Vagina (tissue), 2 donors: Measurements from ENCODE around the gene PPP2R5D. TPM values are rescaled to one million over a fixed set of nuclear protein-coding genes. Genes with fewer than 3 reads are reported as not detected.
"Not testable (repeated sequence)": the region's sequence is repeated elsewhere in the genome, so short reads cannot be mapped to it uniquely, and the experiment has no call there.

Experiments
- DNase-seq, 2 donors: peaks; one replicate each; pipeline ENCODE4 v3.0.0-alpha.2; 2017; ENCODE audit errors: extremely low spot score in 2 of 2
- H3K27ac ChIP-seq: fragments of 200-600 bp; sonication (generic); one replicate; pipeline ENCODE4 v1.5.1; 2019
- H3K27me3 ChIP-seq: fragments of 200-600 bp; sonication (generic); one replicate; pipeline ENCODE4 v1.5.1; 2019
- H3K36me3 ChIP-seq, 2 donors: fragments of 200-600 bp; sonication (generic); one replicate each; pipeline ENCODE4 v1.5.1; 2017 to 2019
- H3K4me1 ChIP-seq: fragments of 200-600 bp; sonication (generic); one replicate; pipeline ENCODE4 v1.5.1; 2019
- H3K4me3 ChIP-seq, 2 donors: fragments of 200-600 bp; sonication (generic); 1 replicate in 1 of 2; 2 replicates in 1 of 2; pipeline ENCODE4 v1.5.1; 2016 to 2019
- H3K9me3 ChIP-seq: fragments of 200-600 bp; sonication (generic); one replicate; pipeline ENCODE4 v1.5.1; 2019
- POLR2A ChIP-seq, 2 donors: fragments of 450-650 bp; IDR thresholded peaks; one replicate each; pipeline ENCODE4 v1.6.1; 2017; ENCODE audit warnings: antibody characterized with exemption in 2 of 2, mild to moderate bottlenecking in 2 of 2, moderate library complexity in 2 of 2
- POLR2AphosphoS5 ChIP-seq, 2 donors: sonication (generic); formaldehyde crosslinking; IDR thresholded peaks; one replicate each; pipeline ENCODE4 v1.9.0; 2017; ENCODE audit warnings: antibody characterized with exemption in 2 of 2, mild to moderate bottlenecking in 2 of 2, low read depth in 1 of 2; ENCODE audit not compliant: insufficient read depth in 1 of 2
- intact Hi-C: fragments of 100-400 bp; cut with DNase I; formaldehyde crosslinking; loops from one replicate; pipeline ENCODE4 v1.15.1; 2023
- total RNA-seq: library from RNA; depleted of rRNA; stranded (reverse); fragments of >200 nt; gene quantifications from one replicate; pipeline ENCODE4 v1.2.3, GENCODE V29; 2016
- TF ChIP-seq, protein P1 (sequence below), 3 experiments: fragments of 450-650 bp in 2 of 3; fragments of 200-600 bp in 1 of 3; sonication (generic) in 1 of 3; IDR thresholded peaks; one replicate each; pipeline ENCODE4 v1.5.1; 2017 to 2019; ENCODE audit warnings: antibody characterized with exemption in 3 of 3, mild to moderate bottlenecking in 2 of 3, moderate library complexity in 2 of 3

PPP2R5D gene
- total RNA-seq, 1 donor from 2014 or later, result 26.3 TPM

DNA sequence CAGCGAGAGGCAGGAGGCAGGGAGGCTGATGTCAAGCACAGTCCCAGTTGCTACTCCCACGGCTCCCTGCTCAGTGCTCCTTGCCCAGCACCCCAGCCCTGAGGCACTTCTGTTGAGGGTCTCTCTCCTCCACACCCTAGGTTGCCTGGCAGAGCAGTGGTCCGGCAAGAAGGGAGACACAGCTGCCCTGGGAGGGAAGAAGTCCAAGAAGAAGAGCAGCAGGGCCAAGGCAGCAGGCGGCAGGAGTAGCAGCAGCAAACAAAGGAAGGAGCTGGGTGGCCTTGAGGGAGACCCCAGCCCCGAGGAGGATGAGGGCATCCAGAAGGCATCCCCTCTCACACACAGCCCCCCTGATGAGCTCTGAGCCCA is 46.0 kb upstream of the PPP2R5D start:
- TF ChIP-seq, protein P1, sequence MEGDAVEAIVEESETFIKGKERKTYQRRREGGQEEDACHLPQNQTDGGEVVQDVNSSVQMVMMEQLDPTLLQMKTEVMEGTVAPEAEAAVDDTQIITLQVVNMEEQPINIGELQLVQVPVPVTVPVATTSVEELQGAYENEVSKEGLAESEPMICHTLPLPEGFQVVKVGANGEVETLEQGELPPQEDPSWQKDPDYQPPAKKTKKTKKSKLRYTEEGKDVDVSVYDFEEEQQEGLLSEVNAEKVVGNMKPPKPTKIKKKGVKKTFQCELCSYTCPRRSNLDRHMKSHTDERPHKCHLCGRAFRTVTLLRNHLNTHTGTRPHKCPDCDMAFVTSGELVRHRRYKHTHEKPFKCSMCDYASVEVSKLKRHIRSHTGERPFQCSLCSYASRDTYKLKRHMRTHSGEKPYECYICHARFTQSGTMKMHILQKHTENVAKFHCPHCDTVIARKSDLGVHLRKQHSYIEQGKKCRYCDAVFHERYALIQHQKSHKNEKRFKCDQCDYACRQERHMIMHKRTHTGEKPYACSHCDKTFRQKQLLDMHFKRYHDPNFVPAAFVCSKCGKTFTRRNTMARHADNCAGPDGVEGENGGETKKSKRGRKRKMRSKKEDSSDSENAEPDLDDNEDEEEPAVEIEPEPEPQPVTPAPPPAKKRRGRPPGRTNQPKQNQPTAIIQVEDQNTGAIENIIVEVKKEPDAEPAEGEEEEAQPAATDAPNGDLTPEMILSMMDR (IDR thresholded peaks at IDR 0.05), result no peak
- TF ChIP-seq POLR2A (IDR thresholded peaks at IDR 0.05) (no peak), POLR2AphosphoS5 (IDR thresholded peaks at IDR 0.05; ENCODE audit: insufficient read depth in 1 of 2, low read depth in 1 of 2) (no peak)
- Histone ChIP-seq H3K27me3 (no peaks in the 10 kb centered on the region), H3K4me1 (peaks cover 3% of the 10 kb centered on the region), H3K9me3 (no peaks in the 10 kb centered on the region), H3K36me3 (peaks cover 0 to 44% of the 10 kb centered on the region in 2 donors), H3K4me3 (no peak overlapping the region), H3K27ac (no peak overlapping the region)
- DNase-seq, result no peak
- intact Hi-C loops, result no loop called here

DNA sequence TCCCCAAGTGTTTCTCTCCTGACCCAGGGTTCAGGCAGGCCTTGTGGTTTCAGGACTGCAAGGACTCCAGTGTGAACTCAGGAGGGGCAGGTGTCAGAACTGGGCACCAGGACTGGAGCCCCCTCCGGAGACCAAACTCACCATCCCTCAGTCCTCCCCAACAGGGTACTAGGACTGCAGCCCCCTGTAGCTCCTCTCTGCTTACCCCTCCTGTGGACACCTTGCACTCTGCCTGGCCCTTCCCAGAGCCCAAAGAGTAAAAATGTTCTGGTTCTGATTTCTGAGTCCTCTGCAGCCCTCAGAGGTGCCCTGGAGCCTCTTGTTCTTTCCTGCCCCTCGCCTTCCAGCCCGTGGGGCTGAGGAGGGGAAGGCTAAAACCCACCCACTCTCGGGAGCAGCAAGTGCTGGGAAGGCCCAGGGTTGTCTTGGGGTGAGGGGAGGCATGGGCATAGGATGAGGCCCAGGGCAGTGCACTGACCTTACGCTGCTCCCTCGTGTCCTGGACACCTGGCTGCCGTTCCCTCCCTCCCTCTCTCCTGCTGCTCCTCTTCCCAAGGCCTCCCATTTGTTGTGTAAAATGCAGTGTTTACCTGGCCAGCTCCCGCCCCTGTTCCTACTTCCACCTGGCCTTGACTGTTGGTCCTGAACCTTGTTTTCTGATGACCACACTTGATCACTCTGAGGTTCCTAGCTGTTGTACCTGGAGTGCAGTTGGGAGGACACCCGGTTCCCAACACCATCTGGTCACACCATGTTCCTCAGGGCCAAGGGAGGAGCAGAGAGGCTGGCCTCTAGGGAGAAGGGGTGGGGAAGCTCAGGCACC is 45.2 kb upstream of the PPP2R5D start:
- TF ChIP-seq POLR2A (IDR thresholded peaks at IDR 0.05), result no peak
- TF ChIP-seq POLR2AphosphoS5 (IDR thresholded peaks at IDR 0.05; ENCODE audit: insufficient read depth in 1 of 2, low read depth in 1 of 2), result no peak
- H3K4me1 ChIP-seq, result no peaks in the 10 kb centered on the region
- no peaks in the 10 kb centered on the region for H3K9me3 ChIP-seq
- no peak overlapping the region for H3K27ac ChIP-seq
- intact Hi-C loops, result no loop called here
- no peaks in the 10 kb centered on the region for H3K27me3 ChIP-seq
- no peak for DNase-seq
- peaks cover 0 to 44% of the 10 kb centered on the region in 2 donors for H3K36me3 ChIP-seq
- no peak overlapping the region for H3K4me3 ChIP-seq

DNA sequence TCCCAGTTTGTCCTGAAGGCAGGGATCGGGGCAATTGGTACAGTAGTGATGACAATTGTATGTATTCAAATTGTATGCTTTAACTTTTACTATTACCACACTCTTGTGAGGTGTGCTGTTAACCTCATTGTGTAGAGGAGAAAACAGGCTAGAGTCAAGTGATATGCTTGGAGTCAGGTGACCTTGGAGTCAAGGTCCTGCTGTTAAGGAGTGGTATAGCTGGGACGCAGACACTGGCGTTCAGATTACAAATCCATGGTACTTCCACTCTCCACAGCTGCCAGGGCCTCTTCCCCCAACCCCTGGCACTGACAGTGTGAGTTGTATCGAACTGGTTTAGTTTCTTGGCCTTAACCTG is 44.6 kb upstream of the PPP2R5D start:
- Histone ChIP-seq H3K4me1 (no peaks in the 10 kb centered on the region), H3K4me3 (no peak overlapping the region), H3K27ac (no peak overlapping the region), H3K9me3 (no peaks in the 10 kb centered on the region), H3K27me3 (no peaks in the 10 kb centered on the region), H3K36me3 (peaks cover 0 to 40% of the 10 kb centered on the region in 2 donors)
- TF ChIP-seq POLR2A (IDR thresholded peaks at IDR 0.05) (no peak), POLR2AphosphoS5 (IDR thresholded peaks at IDR 0.05; ENCODE audit: insufficient read depth in 1 of 2, low read depth in 1 of 2) (no peak)
- TF ChIP-seq, protein P1 (IDR thresholded peaks at IDR 0.05), result no peak
- DNase-seq, result no peak
- intact Hi-C loops, result no loop called here

DNA sequence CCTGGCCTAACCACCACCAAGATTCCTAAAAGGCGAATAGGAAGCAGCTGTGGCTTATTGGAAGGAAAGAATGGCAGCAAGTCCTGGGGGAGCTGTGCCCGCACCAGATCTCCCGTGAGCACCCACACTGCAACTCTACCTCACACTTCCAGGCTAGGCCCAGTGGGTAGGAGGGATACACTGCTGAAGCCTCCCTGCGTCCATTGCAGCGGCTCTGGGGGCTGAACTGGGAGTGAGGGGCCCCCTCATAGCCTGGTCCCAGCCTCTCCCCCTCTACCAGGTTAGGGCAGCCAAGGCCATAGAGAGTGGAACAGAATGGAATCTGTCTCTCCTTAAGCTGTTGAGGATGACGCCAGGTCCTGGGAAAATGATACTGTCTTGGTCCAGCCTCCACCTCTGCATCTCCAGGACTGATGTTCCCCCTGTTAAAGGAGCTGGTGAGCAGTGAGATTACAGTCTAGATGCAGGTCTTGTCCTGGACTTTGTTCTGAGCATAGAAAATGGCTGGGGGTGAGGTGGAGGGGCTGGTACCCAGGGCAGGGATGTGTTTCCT is 43.8 kb upstream of the PPP2R5D start:
- TF ChIP-seq, protein P1 (IDR thresholded peaks at IDR 0.05), result no peak
- TF ChIP-seq POLR2A (IDR thresholded peaks at IDR 0.05) (no peak), POLR2AphosphoS5 (IDR thresholded peaks at IDR 0.05; ENCODE audit: insufficient read depth in 1 of 2, low read depth in 1 of 2) (no peak)
- DNase-seq, result no peak
- Histone ChIP-seq H3K9me3 (no peaks in the 10 kb centered on the region), H3K27me3 (no peaks in the 10 kb centered on the region), H3K27ac (no peak overlapping the region), H3K4me1 (no peaks in the 10 kb centered on the region), H3K4me3 (no peak overlapping the region), H3K36me3 (peaks cover 0 to 34% of the 10 kb centered on the region in 2 donors)
- intact Hi-C loops, result no loop called here

DNA sequence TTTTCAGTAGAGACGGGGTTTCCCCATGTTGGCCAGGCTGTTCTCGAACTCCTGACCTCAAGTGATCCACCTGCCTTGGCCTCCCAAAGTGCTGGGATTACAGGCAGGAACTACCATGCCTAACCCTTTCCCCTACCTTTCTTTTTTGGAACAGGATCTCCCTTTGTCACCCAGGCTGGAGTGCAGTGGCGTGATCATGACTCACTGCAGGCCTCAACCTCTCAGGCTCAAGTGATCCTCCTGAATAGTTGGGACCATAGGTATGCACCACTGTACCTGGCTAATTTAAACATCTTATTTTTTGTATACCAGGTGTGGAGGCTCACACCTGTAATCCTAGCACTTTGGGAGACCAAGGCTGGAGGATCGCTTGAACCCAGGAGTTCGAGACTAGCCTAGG is 43.0 kb upstream of the PPP2R5D start:
- H3K4me3 ChIP-seq, intact Hi-C loops, H3K4me1 ChIP-seq, H3K27ac ChIP-seq, H3K9me3 ChIP-seq, DNase-seq, H3K27me3 ChIP-seq: not testable (repeated sequence)
- H3K36me3 ChIP-seq, result peaks cover 0 to 26% of the 10 kb centered on the region in 2 donors

DNA sequence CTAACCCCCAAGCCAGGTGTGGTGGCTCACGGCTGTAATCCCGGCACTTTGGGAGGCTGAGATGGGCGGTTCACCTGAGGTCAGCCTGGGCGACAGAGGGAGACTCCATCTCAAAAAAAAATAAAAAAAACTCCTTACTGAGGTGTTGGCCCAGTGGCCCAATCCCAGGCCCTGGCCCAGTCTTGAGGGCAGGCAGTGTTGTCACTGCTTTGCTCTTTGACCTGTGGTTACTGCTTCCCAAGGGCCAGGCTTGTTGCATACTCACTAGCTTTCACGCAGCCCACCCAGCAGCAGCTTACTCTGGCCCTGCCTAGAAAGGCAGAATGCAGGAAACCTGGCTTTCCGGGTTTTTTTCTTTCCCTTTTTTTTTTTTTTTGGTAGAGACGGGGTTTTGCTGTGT is 41.9 kb upstream of the PPP2R5D start:
- TF ChIP-seq POLR2AphosphoS5 (IDR thresholded peaks at IDR 0.05; ENCODE audit: insufficient read depth in 1 of 2, low read depth in 1 of 2) (no peak), POLR2A (IDR thresholded peaks at IDR 0.05) (no peak)
- TF ChIP-seq, protein P1 (IDR thresholded peaks at IDR 0.05), result no peak
- no peaks in the 10 kb centered on the region for H3K4me1 ChIP-seq
- no peaks in the 10 kb centered on the region for H3K9me3 ChIP-seq
- no peaks in the 10 kb centered on the region for H3K27me3 ChIP-seq
- H3K27ac ChIP-seq, result no peak overlapping the region
- H3K4me3 ChIP-seq, result no peak overlapping the region
- intact Hi-C loops, result no loop called here
- H3K36me3 ChIP-seq, result peaks cover 0 to 16% of the 10 kb centered on the region in 2 donors
- DNase-seq, result no peak
